Naive B cell (primary cell): ENCODE data around the gene PRDX4. TPM values are rescaled to one million over a fixed set of nuclear protein-coding genes. Genes with fewer than 3 reads are reported as not detected.

Experiments used
- ATAC-seq, 2 donors: fragments of 150-1000 bp; cut with Tn5 transposase; 2 replicates each; pipeline ENCODE4 v1.10.0; 2021; ENCODE audit warnings: low read depth in 2 of 2, mild to moderate bottlenecking in 2 of 2, moderate library complexity in 2 of 2
- DNase-seq: peaks from one replicate; pipeline ENCODE4 v3.0.0; 2022
- H3K27ac Mint-ChIP-seq, 6 donors: one replicate each; pipeline ENCODE4 v1.8.0; 2020 to 2022; ENCODE audit warnings: mild to moderate bottlenecking in 6 of 6, mixed read lengths in 6 of 6, moderate library complexity in 5 of 6, inconsistent platforms in 2 of 6
- H3K27me3 Mint-ChIP-seq, 3 donors: one replicate each; pipeline ENCODE4 v1.8.0; 2021 to 2022; ENCODE audit warnings: mixed read lengths in 3 of 3, mild to moderate bottlenecking in 1 of 3
- H3K36me3 Mint-ChIP-seq, 2 donors: one replicate each; pipeline ENCODE4 v1.8.0; 2020 to 2022; ENCODE audit warnings: mixed read lengths in 2 of 2, inconsistent platforms in 1 of 2, mild to moderate bottlenecking in 1 of 2
- H3K4me1 Mint-ChIP-seq, 3 donors: one replicate each; pipeline ENCODE4 v1.8.0; 2020 to 2022; ENCODE audit warnings: mixed read lengths in 3 of 3, inconsistent platforms in 1 of 3, mild to moderate bottlenecking in 1 of 3, moderate library complexity in 1 of 3
- H3K4me3 Mint-ChIP-seq, 8 donors: one replicate each; pipeline ENCODE4 v1.8.0; 2020 to 2022; ENCODE audit warnings: mild to moderate bottlenecking in 8 of 8, mixed read lengths in 8 of 8, moderate library complexity in 8 of 8, inconsistent platforms in 2 of 8
- H3K9me3 Mint-ChIP-seq, 7 donors: one replicate each; pipeline ENCODE4 v1.8.0; 2020 to 2022; ENCODE audit warnings: mixed read lengths in 7 of 7, mild to moderate bottlenecking in 5 of 7, inconsistent platforms in 2 of 7, moderate library complexity in 1 of 7
- polyA plus RNA-seq, 6 donors: library from polyadenylated mRNA; unstranded; fragments of 300-500 nt; fragmentation: Illumina TruSeq; gene quantifications; one replicate each; pipeline ENCODE4 v1.2.3, GENCODE V29; 2021; ENCODE audit warnings: low read depth in 6 of 6

The PRDX4 gene
- polyA plus RNA-seq, 6 donors from 2014 or later: 28.3 to 46.5 (median 40.2) TPM

DNA sequence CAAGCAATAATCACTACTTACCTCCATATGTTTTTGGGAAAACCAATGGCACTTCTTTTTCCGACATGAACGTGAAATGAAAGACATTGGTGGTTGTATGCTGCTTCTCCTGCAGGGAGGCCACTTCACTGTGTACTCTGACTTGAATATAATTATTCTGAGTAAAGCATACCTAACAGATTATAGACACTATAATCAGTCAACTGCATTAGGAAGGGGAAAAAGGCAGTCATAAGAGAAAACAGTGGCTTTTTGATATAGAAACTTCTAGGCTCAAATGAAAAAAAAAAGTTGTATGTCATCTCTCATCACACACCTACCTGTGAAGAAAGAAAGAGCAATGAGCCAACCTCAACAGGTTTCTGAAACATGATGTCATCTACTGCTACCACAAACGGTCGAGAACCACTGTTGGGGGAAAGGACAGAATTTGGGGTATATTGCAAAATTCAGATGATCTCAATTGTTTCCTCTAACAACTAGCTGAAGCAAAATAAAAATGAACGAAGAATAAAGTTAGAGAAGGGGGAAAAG, 37.4 kb downstream of the PRDX4 start:
- H3K36me3 Mint-ChIP-seq: no peaks in the 10 kb centered on the region
- H3K4me3 Mint-ChIP-seq: no peak overlapping the region
- ATAC-seq (no peak), DNase-seq (no peak)
- peaks cover 0 to 4% (median 0%) of the 10 kb centered on the region in 3 donors for H3K4me1 Mint-ChIP-seq
- peaks cover 0 to 1% (median 0%) of the 10 kb centered on the region in 7 donors for H3K9me3 Mint-ChIP-seq
- no peaks in the 10 kb centered on the region for H3K27me3 Mint-ChIP-seq
- peak overlapping the region in 2 of 6 donors; percentile 39 to 56 for H3K27ac Mint-ChIP-seq

DNA sequence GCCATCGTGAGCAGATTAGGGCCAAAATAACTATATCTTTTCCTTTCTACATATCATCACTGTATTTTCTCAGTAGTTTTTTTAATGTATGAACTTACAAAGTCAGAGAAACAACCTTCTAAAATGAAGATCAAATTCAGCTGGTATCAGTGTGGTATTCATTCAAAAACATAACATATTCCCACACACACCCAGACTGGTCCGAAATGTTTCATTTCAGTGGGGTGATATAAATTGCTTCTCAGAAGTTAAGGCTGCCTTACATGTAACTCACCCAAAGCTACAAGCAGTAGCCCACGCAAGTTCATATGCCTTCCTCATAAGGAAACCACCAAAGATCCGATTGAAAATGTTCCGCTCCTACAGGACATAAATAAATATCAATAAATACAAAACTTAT, 37.9 kb downstream of the PRDX4 start:
- DNase-seq: no peak
- H3K4me1 Mint-ChIP-seq: no peaks in the 10 kb centered on the region
- H3K9me3 Mint-ChIP-seq: peaks cover 0 to 1% (median 0%) of the 10 kb centered on the region in 7 donors
- no peaks in the 10 kb centered on the region for H3K27me3 Mint-ChIP-seq
- ATAC-seq: no peak
- H3K36me3 Mint-ChIP-seq: no peaks in the 10 kb centered on the region
- no peak overlapping the region for H3K4me3 Mint-ChIP-seq
- no peak overlapping the region for H3K27ac Mint-ChIP-seq

DNA sequence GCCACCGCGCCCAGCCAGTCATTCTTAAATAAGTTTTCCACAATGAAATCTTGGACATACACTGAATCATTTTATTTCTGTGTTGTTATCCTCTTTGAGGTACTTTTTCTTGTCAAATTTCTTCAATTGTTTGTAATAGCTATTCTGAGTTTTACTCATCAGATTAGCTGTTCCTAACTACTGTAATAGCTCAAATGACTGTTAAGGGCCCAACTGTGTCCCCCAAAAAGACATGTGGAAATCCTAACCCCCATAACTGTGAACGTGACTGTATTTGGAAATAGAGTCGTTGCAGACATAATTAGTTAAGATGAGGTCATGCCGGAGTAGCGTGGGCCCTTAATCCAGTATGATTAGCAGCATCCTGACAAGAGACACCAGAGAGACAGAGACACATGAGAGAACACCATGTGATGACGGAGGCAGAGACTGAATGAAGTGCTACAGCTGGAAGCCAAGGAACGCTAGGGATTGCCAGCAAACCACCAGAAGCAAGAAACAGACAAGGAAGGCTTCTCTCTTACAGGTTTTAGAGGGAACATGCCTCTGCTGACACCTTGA, 52.9 kb downstream of the PRDX4 start:
- Mint-ChIP-seq H3K27ac (peak overlapping the region in 1 of 6 donors; percentile 27), H3K36me3 (peaks cover 0 to 9% of the 10 kb centered on the region in 2 donors), H3K4me1 (peaks cover 0 to 4% (median 4%) of the 10 kb centered on the region in 3 donors)

DNA sequence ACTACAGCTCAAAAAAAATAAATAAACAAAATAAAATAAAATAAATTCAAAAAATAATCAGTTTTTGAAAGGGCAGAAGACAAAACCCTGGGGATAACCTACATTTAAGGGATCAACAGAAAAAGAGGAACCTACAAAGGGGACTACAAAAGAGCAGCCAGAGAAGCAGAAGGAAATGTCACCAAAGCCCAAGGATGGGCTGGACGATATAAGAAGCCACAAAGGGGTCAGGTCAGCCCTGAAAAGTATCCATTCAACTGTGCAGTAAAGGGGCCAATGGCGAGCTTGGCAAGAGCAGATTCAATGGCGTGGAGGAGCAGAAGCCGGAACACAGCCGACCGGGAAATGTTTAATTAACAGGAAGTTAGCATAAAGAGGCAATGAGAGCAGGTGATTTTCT, 58.9 kb downstream of the PRDX4 start:
- Mint-ChIP-seq H3K27me3 (no peaks in the 10 kb centered on the region), H3K4me3 (peak overlapping the region in 6 of 8 donors; percentile 0 to 84 (median 56)), H3K36me3 (peaks cover 0 to 7% of the 10 kb centered on the region in 2 donors), H3K9me3 (peaks cover 0 to 1% (median 0%) of the 10 kb centered on the region in 7 donors), H3K4me1 (peaks cover 6 to 15% (median 13%) of the 10 kb centered on the region in 3 donors), H3K27ac (peak overlapping the region in 5 of 6 donors; percentile 58 to 94 (median 75))
- peak; percentile 60 to 62 for ATAC-seq
- DNase-seq: peak; percentile 11

More for the DNA sequence above, 52.9 kb downstream of the PRDX4 start:
- Mint-ChIP-seq H3K9me3 (no peaks in the 10 kb centered on the region), H3K27me3 (no peaks in the 10 kb centered on the region), H3K4me3 (no peak overlapping the region)
- DNase-seq: no peak
- ATAC-seq: no peak

DNA sequence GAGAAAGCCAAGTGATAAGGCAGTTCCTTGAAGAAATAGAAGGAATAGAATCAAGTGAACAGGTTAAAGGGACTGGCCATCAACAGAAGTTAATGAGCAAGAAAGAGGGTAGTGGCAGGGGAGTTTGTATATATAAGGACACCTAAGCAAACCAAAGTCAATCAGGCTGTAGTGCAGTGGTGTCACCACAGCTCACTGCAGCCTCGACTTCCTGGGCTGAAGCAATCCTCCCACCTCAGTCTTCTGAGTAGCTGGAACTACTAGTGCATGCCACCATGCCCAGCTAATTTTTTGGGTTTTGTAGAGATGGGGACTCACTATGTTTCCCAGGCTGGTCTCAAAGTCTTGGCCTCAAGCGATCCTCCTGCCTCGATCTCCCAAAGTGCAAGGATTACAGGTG, 59.9 kb downstream of the PRDX4 start:
- peaks cover 0 to 7% of the 10 kb centered on the region in 2 donors for H3K36me3 Mint-ChIP-seq
- no peak for ATAC-seq
- H3K27ac Mint-ChIP-seq: peak overlapping the region in 2 of 6 donors; percentile 75 to 90
- H3K27me3 Mint-ChIP-seq: no peaks in the 10 kb centered on the region
- H3K4me1 Mint-ChIP-seq: peaks cover 6 to 15% (median 13%) of the 10 kb centered on the region in 3 donors
- H3K9me3 Mint-ChIP-seq: peaks cover 0 to 1% (median 0%) of the 10 kb centered on the region in 7 donors
- no peak overlapping the region for H3K4me3 Mint-ChIP-seq
- DNase-seq: no peak

DNA sequence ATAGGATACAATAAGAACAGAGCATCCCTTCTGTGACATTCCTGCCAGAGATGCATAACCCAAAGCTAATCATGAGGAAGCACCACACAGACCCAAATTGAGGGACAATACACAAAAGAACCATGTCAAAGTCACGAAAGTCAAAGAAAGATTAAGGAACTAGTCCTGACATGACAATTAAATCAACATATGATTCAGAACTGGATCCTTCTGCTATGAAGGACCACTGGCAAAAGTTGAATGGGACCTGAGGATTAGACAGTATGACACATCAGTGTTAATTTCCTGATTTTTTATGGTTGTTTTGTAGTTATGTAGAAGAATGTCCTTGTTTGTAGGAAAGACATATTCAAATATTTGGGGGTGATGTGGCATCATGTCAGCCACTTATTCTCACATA, 61.9 kb downstream of the PRDX4 start:
- peaks cover 0 to 7% of the 10 kb centered on the region in 2 donors for H3K36me3 Mint-ChIP-seq
- no peak overlapping the region for H3K4me3 Mint-ChIP-seq
- ATAC-seq: no peak
- H3K27ac Mint-ChIP-seq: peak overlapping the region in 1 of 6 donors; percentile 26
- no peak for DNase-seq
- no peaks in the 10 kb centered on the region for H3K27me3 Mint-ChIP-seq
- peaks cover 12 to 21% (median 13%) of the 10 kb centered on the region in 3 donors for H3K4me1 Mint-ChIP-seq
- peaks cover 0 to 1% (median 0%) of the 10 kb centered on the region in 7 donors for H3K9me3 Mint-ChIP-seq

DNA sequence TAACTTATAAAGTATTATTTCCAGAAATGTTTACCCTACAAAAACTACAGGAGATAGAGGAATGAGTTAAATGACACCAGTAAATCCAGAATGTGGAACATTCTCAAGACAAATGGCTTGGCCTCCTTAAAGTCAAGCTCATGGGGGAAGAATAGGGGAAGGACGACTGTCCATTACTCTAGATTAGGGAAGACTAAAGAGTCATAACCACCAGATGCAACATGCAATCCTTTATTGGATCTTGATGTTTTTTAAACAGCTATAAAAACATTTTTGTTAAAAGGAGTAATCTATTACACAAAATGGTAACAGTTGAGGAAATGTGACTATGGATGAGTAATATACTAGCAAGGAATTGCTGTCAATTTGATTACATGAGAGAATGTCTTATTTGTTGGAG, 64.7 kb downstream of the PRDX4 start:
- Mint-ChIP-seq H3K36me3 (peaks cover 6 to 7% of the 10 kb centered on the region in 2 donors), H3K9me3 (peaks cover 0 to 1% (median 0%) of the 10 kb centered on the region in 7 donors), H3K4me1 (peaks cover 7 to 9% (median 7%) of the 10 kb centered on the region in 3 donors), H3K27ac (peak overlapping the region in 1 of 6 donors; percentile 13), H3K4me3 (no peak overlapping the region), H3K27me3 (no peaks in the 10 kb centered on the region)
- ATAC-seq (no peak), DNase-seq (no peak)

DNA sequence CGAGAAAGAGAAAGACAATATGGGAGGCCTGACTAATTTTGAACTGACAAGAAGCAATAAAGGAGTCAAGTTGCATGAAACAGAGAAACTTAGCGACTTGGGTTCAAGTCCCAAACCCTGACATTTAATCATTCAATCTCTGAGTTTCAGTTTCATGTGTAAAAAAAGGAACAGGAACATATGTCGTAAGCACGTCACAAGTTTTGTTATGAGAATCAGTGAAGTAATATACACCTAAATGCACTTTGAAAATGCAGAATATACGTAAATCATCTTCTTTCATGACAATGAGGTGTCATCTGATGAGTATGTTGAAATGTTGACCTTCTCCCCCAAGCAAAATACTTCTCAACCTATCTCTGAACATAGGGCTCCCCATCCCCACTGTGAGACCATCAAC, 65.4 kb downstream of the PRDX4 start:
- H3K4me3 Mint-ChIP-seq: no peak overlapping the region
- peak overlapping the region; percentile 5 to 80 (median 38) for H3K27ac Mint-ChIP-seq
- peaks cover 0 to 1% (median 0%) of the 10 kb centered on the region in 7 donors for H3K9me3 Mint-ChIP-seq
- DNase-seq (peak; percentile 23), ATAC-seq (peak; percentile 73 to 78)
- H3K4me1 Mint-ChIP-seq: peaks cover 4 to 7% (median 6%) of the 10 kb centered on the region in 3 donors
- H3K36me3 Mint-ChIP-seq: peaks cover 6 to 7% of the 10 kb centered on the region in 2 donors
- no peaks in the 10 kb centered on the region for H3K27me3 Mint-ChIP-seq

Other genes with a start within 250 kb of the PRDX4 start
- 10 to 100 TPM; 14.0 to 23.9 (median 16.0) TPM for gene ACOT9, start 75.8 kb downstream of the PRDX4 start, polyA plus RNA-seq
- gene SAT1, start 115.7 kb downstream of the PRDX4 start, polyA plus RNA-seq: 100 to 1,000 TPM; 114 to 204 (median 165) TPM
- gene APOO, start 240.4 kb downstream of the PRDX4 start, polyA plus RNA-seq: 10 to 100 TPM; 12.8 to 23.7 (median 17.8) TPM
- under 1 TPM in 3 of 6 donors, not detected in 3; 0.17 to 0.37 (median 0.34) TPM for gene CXorf58, start 240.5 kb downstream of the PRDX4 start, polyA plus RNA-seq